NCI-H82 (cell line): Measurements from ENCODE around the gene PLA2R1.
A peak's percentile ranks its signal among the peaks of the same experiment; 100 is the strongest.
"Not testable (repeated sequence)": the region's sequence is repeated elsewhere in the genome, so short reads cannot be mapped to it uniquely, and the experiment has no call there.

Experiments
- DNase-seq: peaks from one replicate; lab custom pipeline; 2025; lab: John Stamatoyannopoulos, UW

Gene PLA2R1

GRCh38 chr2:159982842-159983785 is 79.3 kb downstream of the PLA2R1 start:
- no peak for DNase-seq

GRCh38 chr2:159982270-159982669 is 80.1 kb downstream of the PLA2R1 start:
- peak; percentile 85 for DNase-seq

GRCh38 chr2:159976527-159977160 is 85.8 kb downstream of the PLA2R1 start:
- DNase-seq, result no peak

- no peak for DNase-seq
Observed at GRCh38 chr2:159973325-159973724, 89.1 kb downstream of the PLA2R1 start.

GRCh38 chr2:159971365-159972152 is 90.9 kb downstream of the PLA2R1 start:
- DNase-seq, result no peak

GRCh38 chr2:159970548-159970947 is 91.9 kb downstream of the PLA2R1 start:
- not testable (repeated sequence) for DNase-seq

GRCh38 chr2:159968279-159968900 is 94.0 kb downstream of the PLA2R1 start:
- peak; percentile 79 for DNase-seq

- DNase-seq, result no peak
Observed at GRCh38 chr2:159963700-159964099, 98.7 kb downstream of the PLA2R1 start.

GRCh38 chr2:159962513-159962912 is 99.9 kb downstream of the PLA2R1 start:
- DNase-seq, result not testable (repeated sequence)

- DNase-seq, result no peak
Observed at GRCh38 chr2:159961451-159961850, 101.0 kb downstream of the PLA2R1 start.

GRCh38 chr2:159961037-159961436 is 101.4 kb downstream of the PLA2R1 start:
- no peak for DNase-seq

- no peak for DNase-seq
Observed at GRCh38 chr2:159960414-159960813, 102.0 kb downstream of the PLA2R1 start.

- DNase-seq, result no peak
Observed at GRCh38 chr2:159959136-159959535, 103.3 kb downstream of the PLA2R1 start.

- DNase-seq, result no peak
Observed at GRCh38 chr2:159953136-159953823, 109.1 kb downstream of the PLA2R1 start.

- DNase-seq, result no peak
Observed at GRCh38 chr2:159946326-159946999, 116.0 kb downstream of the PLA2R1 start.

GRCh38 chr2:159944874-159945273 is 117.5 kb downstream of the PLA2R1 start:
- DNase-seq, result no peak

GRCh38 chr2:159942146-159942545 is 120.3 kb downstream of the PLA2R1 start:
- no peak for DNase-seq

- no peak for DNase-seq
Observed at GRCh38 chr2:159941729-159942128, 120.7 kb downstream of the PLA2R1 start.

GRCh38 chr2:159939946-159940345 is 122.5 kb downstream of the PLA2R1 start:
- peak; percentile 45 for DNase-seq

GRCh38 chr2:159938395-159938794 is 124.0 kb downstream of the PLA2R1 start:
- no peak for DNase-seq

GRCh38 chr2:159936471-159936870 is 125.9 kb downstream of the PLA2R1 start:
- DNase-seq, result peak; percentile 32
